Epithelial cell of esophagus (primary cell): ENCODE results near the gene HIP1.

Experiments
- DNase-seq: peaks from one replicate; pipeline ENCODE4 v3.0.0; 2010; ENCODE audit warnings: low read depth
- H3K4me3 ChIP-seq: 2 replicates; pipeline ENCODE4 v1.5.1; 2011; ENCODE audit warnings: mild to moderate bottlenecking, low read length, control low read depth
- CTCF ChIP-seq: IDR thresholded peaks from 2 replicates; pipeline ENCODE4 v1.5.1; 2011; ENCODE audit warnings: low read depth, mild to moderate bottlenecking, low read length, control low read depth, inconsistent platforms; ENCODE audit not compliant: insufficient read depth; ENCODE audit errors: missing control alignments

The HIP1 gene

GRCh38 chr7:75650062-75650461, 88.7 kb downstream of the HIP1 start:
- TF ChIP-seq CTCF: no peak

GRCh38 chr7:75649462-75649861, 89.3 kb downstream of the HIP1 start:
- TF ChIP-seq CTCF: no peak
- DNase-seq: no peak
- no peak overlapping the region for H3K4me3 ChIP-seq

More at GRCh38 chr7:75650062-75650461, 88.7 kb downstream of the HIP1 start:
- no peak for DNase-seq
- H3K4me3 ChIP-seq: no peak overlapping the region

GRCh38 chr7:75647709-75648438, 90.9 kb downstream of the HIP1 start:
- H3K4me3 ChIP-seq: no peak overlapping the region
- no peak for TF ChIP-seq CTCF
- no peak for DNase-seq

GRCh38 chr7:75646571-75647102, 92.1 kb downstream of the HIP1 start:
- no peak overlapping the region for H3K4me3 ChIP-seq
- TF ChIP-seq CTCF: no peak
- DNase-seq: no peak

- no peak for DNase-seq
- no peak overlapping the region for H3K4me3 ChIP-seq
- TF ChIP-seq CTCF: no peak
Measured at GRCh38 chr7:75645570-75645969, 93.2 kb downstream of the HIP1 start.

- TF ChIP-seq CTCF: no peak
- no peak overlapping the region for H3K4me3 ChIP-seq
- no peak for DNase-seq
Measured at GRCh38 chr7:75644589-75644988, 94.2 kb downstream of the HIP1 start.
